NB4 (cell line): ENCODE results near the gene TPRA1.

ENCODE experiments used
- MAX ChIP-seq: IDR thresholded peaks from 2 replicates; pipeline ENCODE4 v1.6.1; 2011; ENCODE audit warnings: low read depth, low read length
- MYC ChIP-seq: IDR thresholded peaks from 2 replicates; pipeline ENCODE4 v1.6.1; 2011; ENCODE audit warnings: low read depth, low read length
- POLR2A ChIP-seq: IDR thresholded peaks from 2 replicates; pipeline ENCODE4 v1.6.1; 2011; ENCODE audit warnings: mild to moderate bottlenecking; ENCODE audit not compliant: insufficient read length; ENCODE audit errors: extremely low read depth
- TF ChIP-seq, protein P1 (sequence below): IDR thresholded peaks from one replicate; pipeline ENCODE4 v1.5.1; 2012; ENCODE audit warnings: low read depth, low read length

DNA sequence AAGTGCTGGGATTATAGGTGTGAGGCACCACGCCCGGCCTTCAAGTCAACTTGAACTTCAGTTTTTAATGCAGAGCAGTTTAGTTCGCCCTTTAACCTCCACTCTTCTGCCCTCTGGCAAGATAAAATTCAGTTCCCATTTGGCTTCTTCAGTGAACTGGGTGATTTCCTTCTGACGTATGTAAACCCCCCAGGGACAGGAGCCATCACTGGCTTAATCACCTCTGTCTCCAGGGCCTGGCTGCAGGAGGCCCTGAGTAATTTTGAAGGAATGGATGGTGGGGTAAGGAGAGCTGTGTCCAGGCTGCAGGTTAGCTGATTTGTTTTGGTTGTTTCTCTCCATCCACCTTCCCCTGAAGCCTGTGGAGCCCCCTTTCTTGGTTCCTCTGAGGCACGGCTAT, 19.6 kb upstream of the TPRA1 start:
- TF ChIP-seq, protein P1, sequence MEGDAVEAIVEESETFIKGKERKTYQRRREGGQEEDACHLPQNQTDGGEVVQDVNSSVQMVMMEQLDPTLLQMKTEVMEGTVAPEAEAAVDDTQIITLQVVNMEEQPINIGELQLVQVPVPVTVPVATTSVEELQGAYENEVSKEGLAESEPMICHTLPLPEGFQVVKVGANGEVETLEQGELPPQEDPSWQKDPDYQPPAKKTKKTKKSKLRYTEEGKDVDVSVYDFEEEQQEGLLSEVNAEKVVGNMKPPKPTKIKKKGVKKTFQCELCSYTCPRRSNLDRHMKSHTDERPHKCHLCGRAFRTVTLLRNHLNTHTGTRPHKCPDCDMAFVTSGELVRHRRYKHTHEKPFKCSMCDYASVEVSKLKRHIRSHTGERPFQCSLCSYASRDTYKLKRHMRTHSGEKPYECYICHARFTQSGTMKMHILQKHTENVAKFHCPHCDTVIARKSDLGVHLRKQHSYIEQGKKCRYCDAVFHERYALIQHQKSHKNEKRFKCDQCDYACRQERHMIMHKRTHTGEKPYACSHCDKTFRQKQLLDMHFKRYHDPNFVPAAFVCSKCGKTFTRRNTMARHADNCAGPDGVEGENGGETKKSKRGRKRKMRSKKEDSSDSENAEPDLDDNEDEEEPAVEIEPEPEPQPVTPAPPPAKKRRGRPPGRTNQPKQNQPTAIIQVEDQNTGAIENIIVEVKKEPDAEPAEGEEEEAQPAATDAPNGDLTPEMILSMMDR, result no peak
- no peak for TF ChIP-seq POLR2A
- no peak for TF ChIP-seq MAX
- TF ChIP-seq MYC, result no peak
